ENCODE measurements around the gene DHCR24. TPM values are rescaled to one million over a fixed set of nuclear protein-coding genes. Genes with fewer than 3 reads are reported as not detected.
A peak's percentile ranks its signal among the peaks of the same experiment; 100 is the strongest.

The DHCR24 gene
- total and polyA plus RNA-seq, 2 of the 13 experiments (the other 11 are each of a cell fraction or from before 2014, with no cell fraction given): 374 to 448 TPM

DNA sequence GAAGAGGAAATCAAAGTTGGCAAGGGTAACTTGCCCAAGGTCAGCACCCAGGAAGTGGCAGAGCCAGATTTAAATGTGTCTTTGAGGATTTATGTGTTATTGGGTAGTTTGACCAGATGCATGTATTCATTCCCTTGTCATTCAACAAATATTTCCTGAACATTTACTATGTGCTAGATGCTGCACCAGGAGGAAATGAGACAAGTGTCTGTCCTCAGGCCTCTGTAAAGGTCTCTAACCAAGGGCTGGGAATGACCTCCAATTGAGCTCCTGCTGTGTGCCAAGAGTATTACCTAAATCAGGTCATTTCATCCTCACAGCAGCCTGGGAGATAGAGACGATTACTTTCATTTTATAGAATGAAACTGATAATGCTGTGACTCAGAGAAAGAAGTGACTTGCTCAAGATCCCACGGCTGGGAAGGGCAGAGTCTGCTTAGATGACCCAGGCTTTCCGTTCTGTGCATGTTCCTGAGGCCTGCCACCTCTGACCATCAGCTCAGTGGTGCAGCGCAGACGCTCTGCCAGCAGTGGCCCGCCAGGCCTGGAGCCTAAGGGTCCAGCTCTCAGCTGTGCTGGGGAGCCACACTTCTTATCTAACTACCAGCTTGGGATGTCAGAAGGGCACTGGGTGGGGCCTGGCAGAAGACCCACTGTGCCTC is 82.4 kb downstream of the DHCR24 start (continued):
- TF ChIP-seq, protein P1, sequence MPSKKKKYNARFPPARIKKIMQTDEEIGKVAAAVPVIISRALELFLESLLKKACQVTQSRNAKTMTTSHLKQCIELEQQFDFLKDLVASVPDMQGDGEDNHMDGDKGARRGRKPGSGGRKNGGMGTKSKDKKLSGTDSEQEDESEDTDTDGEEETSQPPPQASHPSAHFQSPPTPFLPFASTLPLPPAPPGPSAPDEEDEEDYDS (CRISPR knock-in tag; IDR thresholded peaks at IDR 0.05): no peak
- TF ChIP-seq ZNF83 (CRISPR knock-in tag; IDR thresholded peaks at IDR 0.05; ENCODE audit: borderline replicate concordance): no peak
- no peak for TF ChIP-seq NFIB (CRISPR knock-in tag; IDR thresholded peaks at IDR 0.05; ENCODE audit: borderline replicate concordance)
- no peak for TF ChIP-seq ZNF605 (CRISPR knock-in tag; IDR thresholded peaks at IDR 0.05)
- TF ChIP-seq CENPBD1 (CRISPR knock-in tag; IDR thresholded peaks at IDR 0.05; ENCODE audit: borderline replicate concordance, low read depth): no peak

DNA sequence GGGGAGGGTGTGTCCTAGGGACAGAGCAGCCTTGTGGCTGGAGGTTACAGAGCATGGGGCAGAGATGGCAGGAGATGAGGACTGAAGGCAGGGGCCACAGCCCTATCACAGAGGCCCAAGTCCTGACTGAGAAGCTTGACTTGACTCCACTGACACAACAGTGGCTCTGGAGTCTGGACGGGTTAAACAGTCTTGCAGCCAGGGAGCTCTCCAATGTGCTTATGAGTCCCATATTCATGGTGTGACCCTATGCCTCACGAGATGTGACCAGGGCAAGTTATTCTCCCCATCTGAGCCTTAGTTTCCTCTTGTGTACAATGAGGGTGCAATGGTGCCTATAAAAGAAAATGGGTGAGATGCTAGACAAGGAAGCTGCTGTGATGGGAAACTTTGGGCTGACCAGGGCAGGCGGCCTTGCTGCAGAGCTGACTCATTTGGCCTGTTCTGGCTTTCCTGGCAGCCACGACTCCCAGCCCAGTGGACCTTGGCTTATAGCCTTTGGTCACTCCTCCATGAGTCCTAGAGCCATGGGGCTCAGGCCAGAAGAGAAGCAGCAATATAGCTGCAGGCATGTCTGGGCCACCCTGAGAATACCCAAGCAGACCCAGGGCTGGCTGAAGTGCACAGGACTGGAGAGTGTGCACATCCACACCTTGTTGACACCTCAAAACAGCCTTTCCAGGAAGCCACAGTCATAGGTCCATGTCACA is 83.1 kb downstream of the DHCR24 start:
- 0% methylated on average over 4 of the region's 4 CpGs for WGBS (ENCODE audit: low lambda C conversion rate)
- H3K79me2 ChIP-seq (ENCODE audit: insufficient read depth, low read length): no peaks in the 10 kb centered on the region
- no peaks in the 10 kb centered on the region for H3K36me3 ChIP-seq (replicated peaks in 1 of 2; ENCODE audit: control insufficient read depth in 1 of 2, insufficient read depth in 2 of 2, low read length in 2 of 2)
- H3K4me2 ChIP-seq (ENCODE audit: low read depth, low read length): no peak overlapping the region
- in situ Hi-C loops (cut with HindIII; ENCODE audit: extremely low pct_ligation_motif_present, low pct_unique_long_range_greater_than_20kb) (no loop called here), intact Hi-C loops (cut with micrococcal nuclease; ENCODE audit: unreplicated experiment) (no loop called here)
- no peaks in the 10 kb centered on the region for H3K27me3 ChIP-seq (ENCODE audit: control insufficient read depth in 1 of 2, insufficient read depth in 2 of 2, low read length in 2 of 2)
- CTCF ChIA-PET (ENCODE audit: low intra/inter-chr PET ratio, low total read pairs): no interaction called here
- H3K4me1 ChIP-seq (ENCODE audit: insufficient read depth, low read length): peaks cover 28% of the 10 kb centered on the region
- no peak overlapping the region for H3K27ac ChIP-seq (ENCODE audit: extremely low read length, insufficient read depth, low read length)
- H3K9ac ChIP-seq (ENCODE audit: insufficient read depth, low read depth, low read length): no peak overlapping the region
- FAIRE-seq: no peak
- DNase-seq (ENCODE audit: low spot score): no peak
- BruUV-seq (replicated peaks): no TSS peak
- no peaks in the 10 kb centered on the region for H4K20me1 ChIP-seq (ENCODE audit: insufficient read depth, low read length)
- POLR2A ChIA-PET: interaction anchor here (1.5 kb wide), 1 partner anchor 83 kb away, joined by 3 read pairs; the partner anchor contains the start of gene DHCR24
- no peak overlapping the region for H3K4me3 ChIP-seq (replicated peaks in 1 of 3; ENCODE audit: insufficient read depth in 1 of 3, low read depth in 2 of 3, low read length in 3 of 3)
- no peaks in the 10 kb centered on the region for H3K9me3 ChIP-seq (ENCODE audit: low read length)
- ATAC-seq: peak; percentile 70
- no peak overlapping the region for H2AFZ ChIP-seq (ENCODE audit: low read length)
- TF ChIP-seq MAFG (CRISPR knock-in tag; IDR thresholded peaks at IDR 0.05): no peak
- TF ChIP-seq, protein P2, sequence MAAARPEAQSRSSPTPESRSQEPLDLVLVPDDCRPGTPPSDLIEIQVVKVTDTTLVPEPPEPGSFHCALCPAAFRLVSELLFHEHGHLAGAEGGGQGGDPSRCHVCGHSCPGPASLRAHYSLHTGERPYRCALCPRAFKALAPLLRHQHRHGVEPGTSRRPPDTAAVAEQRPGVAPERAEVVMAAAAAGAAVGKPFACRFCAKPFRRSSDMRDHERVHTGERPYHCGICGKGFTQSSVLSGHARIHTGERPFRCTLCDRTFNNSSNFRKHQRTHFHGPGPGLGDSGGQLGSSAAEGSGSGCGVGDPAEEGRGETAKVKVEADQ (CRISPR knock-in tag; IDR thresholded peaks at IDR 0.05; ENCODE audit: borderline replicate concordance): no peak
- TF ChIP-seq ATF1 (CRISPR knock-in tag; IDR thresholded peaks at IDR 0.05): no peak
- TF ChIP-seq, protein P3, sequence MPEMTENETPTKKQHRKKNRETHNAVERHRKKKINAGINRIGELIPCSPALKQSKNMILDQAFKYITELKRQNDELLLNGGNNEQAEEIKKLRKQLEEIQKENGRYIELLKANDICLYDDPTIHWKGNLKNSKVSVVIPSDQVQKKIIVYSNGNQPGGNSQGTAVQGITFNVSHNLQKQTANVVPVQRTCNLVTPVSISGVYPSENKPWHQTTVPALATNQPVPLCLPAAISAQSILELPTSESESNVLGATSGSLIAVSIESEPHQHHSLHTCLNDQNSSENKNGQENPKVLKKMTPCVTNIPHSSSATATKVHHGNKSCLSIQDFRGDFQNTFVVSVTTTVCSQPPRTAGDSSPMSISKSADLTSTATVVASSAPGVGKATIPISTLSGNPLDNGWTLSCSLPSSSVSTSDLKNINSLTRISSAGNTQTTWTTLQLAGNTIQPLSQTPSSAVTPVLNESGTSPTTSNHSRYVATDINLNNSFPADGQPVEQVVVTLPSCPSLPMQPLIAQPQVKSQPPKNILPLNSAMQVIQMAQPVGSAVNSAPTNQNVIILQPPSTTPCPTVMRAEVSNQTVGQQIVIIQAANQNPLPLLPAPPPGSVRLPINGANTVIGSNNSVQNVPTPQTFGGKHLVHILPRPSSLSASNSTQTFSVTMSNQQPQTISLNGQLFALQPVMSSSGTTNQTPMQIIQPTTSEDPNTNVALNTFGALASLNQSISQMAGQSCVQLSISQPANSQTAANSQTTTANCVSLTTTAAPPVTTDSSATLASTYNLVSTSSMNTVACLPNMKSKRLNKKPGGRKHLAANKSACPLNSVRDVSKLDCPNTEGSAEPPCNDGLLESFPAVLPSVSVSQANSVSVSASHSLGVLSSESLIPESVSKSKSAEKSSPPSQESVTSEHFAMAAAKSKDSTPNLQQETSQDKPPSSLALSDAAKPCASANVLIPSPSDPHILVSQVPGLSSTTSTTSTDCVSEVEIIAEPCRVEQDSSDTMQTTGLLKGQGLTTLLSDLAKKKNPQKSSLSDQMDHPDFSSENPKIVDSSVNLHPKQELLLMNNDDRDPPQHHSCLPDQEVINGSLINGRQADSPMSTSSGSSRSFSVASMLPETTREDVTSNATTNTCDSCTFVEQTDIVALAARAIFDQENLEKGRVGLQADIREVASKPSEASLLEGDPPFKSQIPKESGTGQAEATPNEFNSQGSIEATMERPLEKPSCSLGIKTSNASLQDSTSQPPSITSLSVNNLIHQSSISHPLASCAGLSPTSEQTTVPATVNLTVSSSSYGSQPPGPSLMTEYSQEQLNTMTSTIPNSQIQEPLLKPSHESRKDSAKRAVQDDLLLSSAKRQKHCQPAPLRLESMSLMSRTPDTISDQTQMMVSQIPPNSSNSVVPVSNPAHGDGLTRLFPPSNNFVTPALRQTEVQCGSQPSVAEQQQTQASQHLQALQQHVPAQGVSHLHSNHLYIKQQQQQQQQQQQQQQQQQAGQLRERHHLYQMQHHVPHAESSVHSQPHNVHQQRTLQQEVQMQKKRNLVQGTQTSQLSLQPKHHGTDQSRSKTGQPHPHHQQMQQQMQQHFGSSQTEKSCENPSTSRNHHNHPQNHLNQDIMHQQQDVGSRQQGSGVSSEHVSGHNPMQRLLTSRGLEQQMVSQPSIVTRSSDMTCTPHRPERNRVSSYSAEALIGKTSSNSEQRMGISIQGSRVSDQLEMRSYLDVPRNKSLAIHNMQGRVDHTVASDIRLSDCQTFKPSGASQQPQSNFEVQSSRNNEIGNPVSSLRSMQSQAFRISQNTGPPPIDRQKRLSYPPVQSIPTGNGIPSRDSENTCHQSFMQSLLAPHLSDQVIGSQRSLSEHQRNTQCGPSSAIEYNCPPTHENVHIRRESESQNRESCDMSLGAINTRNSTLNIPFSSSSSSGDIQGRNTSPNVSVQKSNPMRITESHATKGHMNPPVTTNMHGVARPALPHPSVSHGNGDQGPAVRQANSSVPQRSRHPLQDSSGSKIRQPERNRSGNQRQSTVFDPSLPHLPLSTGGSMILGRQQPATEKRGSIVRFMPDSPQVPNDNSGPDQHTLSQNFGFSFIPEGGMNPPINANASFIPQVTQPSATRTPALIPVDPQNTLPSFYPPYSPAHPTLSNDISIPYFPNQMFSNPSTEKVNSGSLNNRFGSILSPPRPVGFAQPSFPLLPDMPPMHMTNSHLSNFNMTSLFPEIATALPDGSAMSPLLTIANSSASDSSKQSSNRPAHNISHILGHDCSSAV (CRISPR knock-in tag; IDR thresholded peaks at IDR 0.05; ENCODE audit: borderline replicate concordance): no peak

Measured in HepG2 (cell line).